Ishikawa (cell line): Measurements from ENCODE around the gene UQCC3.

Source experiments
- CEBPB ChIP-seq: IDR thresholded peaks from 2 replicates; pipeline ENCODE4 v1.6.1; 2012
- CREB1 ChIP-seq: IDR thresholded peaks from 2 replicates; pipeline ENCODE4 v1.6.1; 2012; ENCODE audit warnings: low read depth
- EGR1 ChIP-seq: IDR thresholded peaks from 2 replicates; pipeline ENCODE4 v1.6.1; 2012
- EP300 ChIP-seq: IDR thresholded peaks from 2 replicates; pipeline ENCODE4 v1.6.1; 2012; ENCODE audit warnings: borderline replicate concordance
- FOXM1 ChIP-seq: IDR thresholded peaks from 2 replicates; pipeline ENCODE4 v1.6.1; 2012; ENCODE audit warnings: low read depth, borderline replicate concordance
- NFIC ChIP-seq: IDR thresholded peaks from 2 replicates; pipeline ENCODE4 v1.6.1; 2012
- RAD21 ChIP-seq: IDR thresholded peaks from 2 replicates; pipeline ENCODE4 v1.6.1; 2012; ENCODE audit warnings: low read depth
- TAF1 ChIP-seq: IDR thresholded peaks from 2 replicates; pipeline ENCODE4 v1.6.1; 2012; ENCODE audit warnings: low read depth, mild to moderate bottlenecking
- TCF12 ChIP-seq: IDR thresholded peaks from 2 replicates; pipeline ENCODE4 v1.6.1; 2012; ENCODE audit warnings: low read depth
- TEAD4 ChIP-seq: IDR thresholded peaks from 2 replicates; pipeline ENCODE4 v1.6.1; 2012
- USF1 ChIP-seq: IDR thresholded peaks from 2 replicates; pipeline ENCODE4 v1.6.1; 2012
- YY1 ChIP-seq: IDR thresholded peaks from 2 replicates; pipeline ENCODE4 v1.6.1; 2012; ENCODE audit warnings: low read depth
- ZBTB7A ChIP-seq: IDR thresholded peaks from 2 replicates; pipeline ENCODE4 v1.6.1; 2012; ENCODE audit warnings: low read depth
- TF ChIP-seq, protein P1 (sequence below): IDR thresholded peaks from 2 replicates; pipeline ENCODE4 v1.6.1; 2012; ENCODE audit warnings: low read depth, mild to moderate bottlenecking
- TF ChIP-seq, protein P2 (sequence below): IDR thresholded peaks from 2 replicates; pipeline ENCODE4 v1.6.1; 2012

The UQCC3 gene

GRCh38 chr11:62644220-62644619, 27.3 kb upstream of the UQCC3 start:
- TF ChIP-seq EGR1: no peak
- no peak for TF ChIP-seq YY1
- TF ChIP-seq FOXM1: no peak
- TF ChIP-seq, protein P1, sequence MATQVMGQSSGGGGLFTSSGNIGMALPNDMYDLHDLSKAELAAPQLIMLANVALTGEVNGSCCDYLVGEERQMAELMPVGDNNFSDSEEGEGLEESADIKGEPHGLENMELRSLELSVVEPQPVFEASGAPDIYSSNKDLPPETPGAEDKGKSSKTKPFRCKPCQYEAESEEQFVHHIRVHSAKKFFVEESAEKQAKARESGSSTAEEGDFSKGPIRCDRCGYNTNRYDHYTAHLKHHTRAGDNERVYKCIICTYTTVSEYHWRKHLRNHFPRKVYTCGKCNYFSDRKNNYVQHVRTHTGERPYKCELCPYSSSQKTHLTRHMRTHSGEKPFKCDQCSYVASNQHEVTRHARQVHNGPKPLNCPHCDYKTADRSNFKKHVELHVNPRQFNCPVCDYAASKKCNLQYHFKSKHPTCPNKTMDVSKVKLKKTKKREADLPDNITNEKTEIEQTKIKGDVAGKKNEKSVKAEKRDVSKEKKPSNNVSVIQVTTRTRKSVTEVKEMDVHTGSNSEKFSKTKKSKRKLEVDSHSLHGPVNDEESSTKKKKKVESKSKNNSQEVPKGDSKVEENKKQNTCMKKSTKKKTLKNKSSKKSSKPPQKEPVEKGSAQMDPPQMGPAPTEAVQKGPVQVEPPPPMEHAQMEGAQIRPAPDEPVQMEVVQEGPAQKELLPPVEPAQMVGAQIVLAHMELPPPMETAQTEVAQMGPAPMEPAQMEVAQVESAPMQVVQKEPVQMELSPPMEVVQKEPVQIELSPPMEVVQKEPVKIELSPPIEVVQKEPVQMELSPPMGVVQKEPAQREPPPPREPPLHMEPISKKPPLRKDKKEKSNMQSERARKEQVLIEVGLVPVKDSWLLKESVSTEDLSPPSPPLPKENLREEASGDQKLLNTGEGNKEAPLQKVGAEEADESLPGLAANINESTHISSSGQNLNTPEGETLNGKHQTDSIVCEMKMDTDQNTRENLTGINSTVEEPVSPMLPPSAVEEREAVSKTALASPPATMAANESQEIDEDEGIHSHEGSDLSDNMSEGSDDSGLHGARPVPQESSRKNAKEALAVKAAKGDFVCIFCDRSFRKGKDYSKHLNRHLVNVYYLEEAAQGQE: no peak
- no peak for TF ChIP-seq ZBTB7A
- no peak for TF ChIP-seq USF1
- no peak for TF ChIP-seq RAD21
- no peak for TF ChIP-seq EP300
- TF ChIP-seq TAF1: no peak
- no peak for TF ChIP-seq TEAD4
- no peak for TF ChIP-seq CEBPB
- TF ChIP-seq, protein P2, sequence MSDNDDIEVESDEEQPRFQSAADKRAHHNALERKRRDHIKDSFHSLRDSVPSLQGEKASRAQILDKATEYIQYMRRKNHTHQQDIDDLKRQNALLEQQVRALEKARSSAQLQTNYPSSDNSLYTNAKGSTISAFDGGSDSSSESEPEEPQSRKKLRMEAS: no peak
- TF ChIP-seq NFIC: no peak
- TF ChIP-seq TCF12: no peak
- TF ChIP-seq CREB1: no peak

GRCh38 chr11:62645671-62645945, 25.9 kb upstream of the UQCC3 start:
- no peak for TF ChIP-seq EP300
- no peak for TF ChIP-seq CREB1
- TF ChIP-seq RAD21: no peak

- TF ChIP-seq TCF12: peak; percentile 13; the same call in 1 of the 2 replicates
- peak; percentile 31; the same call in 1 of the 2 replicates for TF ChIP-seq USF1
- TF ChIP-seq TEAD4: peak; percentile 40; the same call in 1 of the 2 replicates
- no peak for TF ChIP-seq RAD21
- no peak for TF ChIP-seq EGR1
- peak; percentile 97 for TF ChIP-seq YY1
- TF ChIP-seq EP300: no peak
- TF ChIP-seq, protein P1: no peak
- TF ChIP-seq CEBPB: no peak
- TF ChIP-seq, protein P2: peak; percentile 63
- TF ChIP-seq NFIC: no peak
- no peak for TF ChIP-seq ZBTB7A
- peak; percentile 79 for TF ChIP-seq CREB1
- TF ChIP-seq TAF1: peak; percentile 99
- TF ChIP-seq FOXM1: no peak; the same call in 1 of the 2 replicates
These were observed 25.3 kb upstream of the UQCC3 start, which contains the start of gene GANAB for GRCh38 chr11:62645946-62646824. Gene GANAB (minus strand): TSS chr11:62646613. CDS start chr11:62646599, 14 bp downstream.

DNA sequence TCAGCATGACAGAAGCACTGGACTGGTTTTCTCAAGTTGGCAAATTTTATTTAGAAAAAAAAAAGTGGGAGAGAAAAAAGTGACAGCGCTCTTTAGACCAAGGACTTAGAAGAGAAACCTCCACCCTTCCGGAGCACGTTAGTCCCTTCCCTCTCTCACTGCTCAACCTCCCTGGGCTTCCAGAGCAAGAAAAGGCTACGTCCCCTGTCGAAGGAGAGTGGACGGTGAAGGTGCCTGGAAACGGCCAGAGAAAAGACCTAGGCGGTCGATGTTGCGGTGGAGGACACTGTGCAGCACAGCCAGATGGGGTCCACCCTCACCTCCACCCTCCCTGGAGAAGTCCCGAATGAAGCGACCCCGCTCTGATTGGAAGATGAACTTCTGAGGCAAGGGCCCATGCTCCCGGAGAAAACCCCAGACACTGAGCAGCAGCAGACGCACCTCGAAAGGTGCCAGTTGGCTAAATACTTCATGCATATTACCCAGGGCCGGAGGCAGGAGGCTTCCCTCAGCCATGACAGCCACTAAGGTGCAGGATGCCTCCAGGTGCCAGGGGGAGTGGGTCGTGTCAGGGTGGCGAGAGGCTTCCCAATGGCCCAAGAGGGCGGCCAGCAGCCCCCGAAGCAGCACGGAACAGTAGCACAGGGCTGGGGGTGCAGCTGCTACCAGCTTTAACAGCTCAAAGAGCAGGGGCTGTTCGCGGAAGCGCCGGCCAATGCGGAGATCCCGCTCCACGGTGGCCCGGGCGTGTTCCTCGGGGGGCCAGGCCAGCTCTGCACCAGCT, 24.5 kb upstream of the UQCC3 start:
- TF ChIP-seq FOXM1 (no peak), NFIC (no peak), EP300 (no peak), USF1 (no peak), YY1 (no peak), TAF1 (no peak)
- TF ChIP-seq, protein P2: 0 out of 2 replicates have a peak, but pooled peaks have one; percentile 6
- TF ChIP-seq, protein P1: no peak
